RWPE1 (cell line): ENCODE results near the gene NCKAP5.

ENCODE experiments used
- CTCF ChIA-PET: fragments of 350-600 bp; sonication (Branson Sonifier 250); formaldehyde crosslinking; extraction: SDS; loops from one replicate; lab custom pipeline; 2021; lab: Yijun Ruan, JAX
- POLR2A ChIA-PET: fragments of 400-600 bp; formaldehyde crosslinking; extraction: SDS; loops from one replicate; lab custom pipeline; 2020; ENCODE audit warnings: antibody characterized with exemption; ENCODE audit not compliant: low non-redundant PET; lab: Yijun Ruan, JAX
- DNase-seq: peaks from one replicate; pipeline ENCODE4 v3.0.0; 2012; ENCODE audit warnings: low spot score
- H3K27ac ChIP-seq: fragments of 450-650 bp; 2 replicates; pipeline ENCODE4 v1.5.1; 2017
- CTCF ChIP-seq: fragments of 450-650 bp; conservative IDR thresholded peaks from 2 replicates; pipeline ENCODE4 v1.5.1; 2017; ENCODE audit warnings: low read depth, mild to moderate bottlenecking

Gene NCKAP5

GRCh38 chr2:133296401-133296800, 271.9 kb downstream of the NCKAP5 start:
- no peak overlapping the region for H3K27ac ChIP-seq
- ChIA-PET CTCF (interaction anchor here (1.0 kb wide), 1 partner anchor 13 kb away, joined by 3 read pairs; no protein-coding TSS in a partner anchor), POLR2A (no interaction called here)
- DNase-seq: no peak
- no peak for TF ChIP-seq CTCF

- no peak overlapping the region for H3K27ac ChIP-seq
- CTCF ChIA-PET: no interaction called here
- DNase-seq: no peak
- TF ChIP-seq CTCF: no peak
- POLR2A ChIA-PET: no interaction called here
Observed at GRCh38 chr2:133293544-133294353, 274.5 kb downstream of the NCKAP5 start.

GRCh38 chr2:133292259-133292658, 276.0 kb downstream of the NCKAP5 start:
- no peak for TF ChIP-seq CTCF
- POLR2A ChIA-PET: no interaction called here
- DNase-seq: no peak
- CTCF ChIA-PET: interaction anchor here (1.0 kb wide), 1 partner anchor 181 kb away, joined by 3 read pairs; no protein-coding TSS in a partner anchor
- no peak overlapping the region for H3K27ac ChIP-seq

GRCh38 chr2:133287709-133288108, 280.6 kb downstream of the NCKAP5 start:
- ChIA-PET CTCF (no interaction called here), POLR2A (no interaction called here)
- DNase-seq: no peak
- H3K27ac ChIP-seq: no peak overlapping the region
- no peak for TF ChIP-seq CTCF

GRCh38 chr2:133286326-133286922, 281.8 kb downstream of the NCKAP5 start:
- TF ChIP-seq CTCF: no peak
- no peak for DNase-seq
- POLR2A ChIA-PET: no interaction called here
- CTCF ChIA-PET: no interaction called here
- H3K27ac ChIP-seq: no peak overlapping the region

GRCh38 chr2:133273031-133273430, 295.2 kb downstream of the NCKAP5 start:
- ChIA-PET POLR2A (no interaction called here), CTCF (no interaction called here)
- DNase-seq: no peak
- H3K27ac ChIP-seq: no peak overlapping the region
- TF ChIP-seq CTCF: no peak
